IMR-90 (cell line): ENCODE data around the gene FAM53B. TPM values are rescaled to one million over a fixed set of nuclear protein-coding genes. Genes with fewer than 3 reads are reported as not detected.

ENCODE experiments used
- ATAC-seq: fragments of 200-7000 bp; cut with Tn5 transposase; 2 replicates; pipeline ENCODE4 v1.9.1; 2020; ENCODE audit warnings: low read depth, mild to moderate bottlenecking, moderate library complexity
- BruUV-seq: library from RNA; stranded (reverse); fragments of 400-500 nt; replicated peaks from 2 replicates; lab custom pipeline; 2021; lab: Mats Ljungman, UMichigan
- CTCF ChIA-PET: fragments of 300-600 bp; formaldehyde crosslinking; extraction: SDS; loops from one replicate; lab custom pipeline; 2021; ENCODE audit warnings: antibody characterized with exemption; lab: Yijun Ruan, JAX
- POLR2A ChIA-PET: fragments of 300-600 bp; sonication (Branson Sonifier 250); formaldehyde crosslinking; loops from one replicate; lab custom pipeline; 2022; ENCODE audit warnings: antibody characterized with exemption; ENCODE audit not compliant: unreplicated experiment; lab: Charles Lee
- DNase-seq: peaks from one replicate; pipeline ENCODE4 v3.0.0; 2013
- H2AFZ ChIP-seq: replicated peaks from 2 replicates; pipeline ENCODE3; 2013; ENCODE audit warnings: low read length, mild to moderate bottlenecking; ENCODE audit not compliant: poor library complexity
- H2AK5ac ChIP-seq: 2 replicates; pipeline ENCODE4 v1.6.1; 2013; ENCODE audit warnings: low read depth, low read length, inconsistent platforms
- H2AK9ac ChIP-seq: replicated peaks from 2 replicates; pipeline ENCODE3; 2013; ENCODE audit warnings: mild to moderate bottlenecking, low read depth, low read length, moderate library complexity; ENCODE audit not compliant: poor library complexity
- H2BK120ac ChIP-seq: 2 replicates; pipeline ENCODE4 v1.6.1; 2013; ENCODE audit warnings: low read depth, low read length, inconsistent platforms
- H2BK15ac ChIP-seq: 3 replicates; pipeline ENCODE4 v1.6.1; 2013; ENCODE audit warnings: low read depth, low read length, inconsistent platforms
- H2BK20ac ChIP-seq: 2 replicates; pipeline ENCODE4 v1.6.1; 2013; ENCODE audit warnings: low read depth, mild to moderate bottlenecking, inconsistent platforms, low read length, moderate library complexity
- H2BK5ac ChIP-seq: 2 replicates; pipeline ENCODE4 v1.6.1; 2013; ENCODE audit warnings: mild to moderate bottlenecking, low read depth, low read length, inconsistent platforms; ENCODE audit not compliant: poor library complexity, severe bottlenecking
- H3K14ac ChIP-seq: replicated peaks from 2 replicates; pipeline ENCODE4 v1.6.1; 2013; ENCODE audit warnings: low read depth, low read length, inconsistent platforms
- H3K18ac ChIP-seq: 2 replicates; pipeline ENCODE4 v1.6.1; 2013; ENCODE audit warnings: low read depth, low read length, control low read depth
- H3K23ac ChIP-seq: 2 replicates; pipeline ENCODE4 v1.6.1; 2013; ENCODE audit warnings: low read depth, low read length, inconsistent platforms
- H3K27ac ChIP-seq: 2 replicates; pipeline ENCODE4 v1.5.1; 2013; ENCODE audit warnings: mild to moderate bottlenecking, control low read depth, low read length; ENCODE audit not compliant: insufficient read depth
- H3K27me3 ChIP-seq: 2 replicates; pipeline ENCODE4 v1.6.1; 2013; ENCODE audit warnings: low read length; ENCODE audit not compliant: control insufficient read depth, insufficient read depth
- H3K36me3 ChIP-seq: 2 replicates; pipeline ENCODE4 v1.6.1; 2013; ENCODE audit warnings: low read length, mixed read lengths; ENCODE audit not compliant: control insufficient read depth, insufficient read depth
- H3K4ac ChIP-seq: 2 replicates; pipeline ENCODE4 v1.6.1; 2013; ENCODE audit warnings: low read depth, low read length, inconsistent platforms
- H3K4me1 ChIP-seq: 2 replicates; pipeline ENCODE4 v1.6.1; 2013; ENCODE audit warnings: low read length, mixed read lengths; ENCODE audit not compliant: control insufficient read depth, insufficient read depth
- H3K4me2 ChIP-seq: 2 replicates; pipeline ENCODE4 v1.6.1; 2013; ENCODE audit warnings: low read depth, mild to moderate bottlenecking, control low read depth, low read length, moderate library complexity
- H3K4me3 ChIP-seq: 2 replicates; pipeline ENCODE4 v1.5.1; 2013; ENCODE audit warnings: low read depth, mild to moderate bottlenecking, control low read depth, low read length, moderate library complexity; ENCODE audit not compliant: insufficient read depth
- H3K56ac ChIP-seq: 2 replicates; pipeline ENCODE4 v1.6.1; 2013; ENCODE audit warnings: low read length, inconsistent platforms; ENCODE audit not compliant: insufficient read depth; ENCODE audit errors: extremely low read depth
- H3K79me1 ChIP-seq, 2 experiments: 2 replicates each; pipeline ENCODE4 v1.6.1; 2013; ENCODE audit warnings: low read length in 2 of 2, inconsistent platforms in 1 of 2, low read depth in 1 of 2
- H3K9ac ChIP-seq: 2 replicates; pipeline ENCODE4 v1.6.1; 2013; ENCODE audit warnings: low read depth, low read length, control low read depth
- H3K9me1 ChIP-seq: 2 replicates; pipeline ENCODE4 v1.6.1; 2013; ENCODE audit warnings: low read length, inconsistent platforms; ENCODE audit not compliant: insufficient read depth
- H3K9me3 ChIP-seq: 2 replicates; pipeline ENCODE4 v1.6.1; 2013; ENCODE audit warnings: low read length; ENCODE audit not compliant: control insufficient read depth, insufficient read depth
- H4K20me1 ChIP-seq: 2 replicates; pipeline ENCODE4 v1.6.1; 2013; ENCODE audit warnings: low read length, inconsistent platforms; ENCODE audit not compliant: insufficient read depth
- H4K5ac ChIP-seq: 2 replicates; pipeline ENCODE4 v1.6.1; 2013; ENCODE audit warnings: mild to moderate bottlenecking, low read depth, low read length, control low read depth
- H4K8ac ChIP-seq, 2 experiments: 2 replicates each; pipeline ENCODE4 v1.6.1; 2013; ENCODE audit warnings: low read depth in 2 of 2, low read length in 2 of 2, control low read depth in 1 of 2, inconsistent platforms in 1 of 2
- H4K91ac ChIP-seq: 2 replicates; pipeline ENCODE4 v1.6.1; 2013; ENCODE audit warnings: low read depth, low read length, inconsistent platforms; ENCODE audit not compliant: insufficient read depth
- RAD21 ChIP-seq: IDR thresholded peaks from 2 replicates; pipeline ENCODE4 v1.6.1; 2012; ENCODE audit warnings: low read length, improper control_type of control experiment
- WGBS, 2 experiments: methylation state at CpG; one replicate each; pipeline versions ENCODE4 v1.1.5 to v1.1.7; 2013; ENCODE audit warnings: missing lambda C conversion rate in 2 of 2; ENCODE audit not compliant: insufficient read length in 1 of 2; ENCODE audit errors: extremely low coverage in 2 of 2; 5-methylcytosine and 5-hydroxymethylcytosine counted together
- dilution Hi-C: fragments of 300-500 bp; cut with HindIII; formaldehyde crosslinking; loops from one replicate; pipeline ENCODE4 v1.14.3; 2018; ENCODE audit warnings: low sequenced_read_pairs; ENCODE audit not compliant: unreplicated experiment
- in situ Hi-C: fragments of 300-500 bp; cut with MboI; formaldehyde crosslinking; loops from 3 replicates; pipeline ENCODE4 v1.14.3; 2019; ENCODE audit warnings: low sequenced_read_pairs, inconsistent platforms, mixed read lengths
- intact Hi-C: fragments of 100-400 bp; cut with micrococcal nuclease; formaldehyde crosslinking; loops from 2 replicates; pipeline ENCODE4 v1.10.0; 2022
- polyA plus RNA-seq, 3 experiments: library from polyadenylated mRNA; depleted of rRNA; stranded (reverse); fragments of >200 nt; gene quantifications; 2 replicates each; pipeline ENCODE4 v1.2.3, GENCODE V29; 2012; ENCODE audit warnings: low replicate concordance in 1 of 3
- total RNA-seq: library from RNA; depleted of rRNA; stranded (reverse); fragments of >200 nt; gene quantifications from 2 replicates; pipeline ENCODE4 v1.2.3, GENCODE V29; 2012

FAM53B gene
- total and polyA plus RNA-seq, 2 of the 4 experiments (the other 2 are of a cell fraction): 3.8 to 5.7 TPM

DNA sequence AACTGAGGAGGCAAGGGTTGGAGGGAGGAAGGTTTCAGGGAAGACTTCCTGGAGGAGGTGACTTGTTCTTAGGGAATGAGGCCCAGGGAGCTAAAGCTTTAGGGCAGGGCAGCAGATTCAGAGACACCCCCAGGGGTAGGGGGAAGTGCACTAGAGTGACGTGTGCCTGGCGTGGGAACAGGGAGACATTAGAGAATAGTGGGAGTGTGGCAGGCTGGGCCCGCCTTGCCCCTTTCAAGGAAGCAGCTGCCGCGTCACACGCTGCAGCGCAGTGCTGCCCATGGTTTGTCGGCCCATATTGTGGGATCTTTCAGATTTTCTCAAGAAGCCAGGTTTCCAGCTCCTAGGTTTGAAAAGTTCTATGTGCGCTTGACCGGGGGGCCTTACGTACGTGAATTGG, 143.2 kb downstream of the FAM53B start:
- ChIA-PET POLR2A (no interaction called here), CTCF (no interaction called here)
- DNase-seq (no peak), ATAC-seq (no peak)
- Histone ChIP-seq H3K4me2 (no peak overlapping the region), H2BK5ac (no peak overlapping the region), H3K9me3 (no peaks in the 10 kb centered on the region), H3K4me1 (no peaks in the 10 kb centered on the region), H2AK5ac (no peak overlapping the region), H3K18ac (no peak overlapping the region), H4K8ac (no peak overlapping the region), H3K79me1 (no peaks in the 10 kb centered on the region), H2AFZ (no peak overlapping the region), H3K4ac (no peak overlapping the region), H4K20me1 (no peaks in the 10 kb centered on the region), H2AK9ac (no peak overlapping the region), H3K27ac (no peak overlapping the region), H3K36me3 (no peaks in the 10 kb centered on the region), H3K23ac (no peak overlapping the region), H3K27me3 (peaks cover 4% of the 10 kb centered on the region; the same call in 1 of the 2 replicates), H3K9me1 (no peaks in the 10 kb centered on the region), H2BK20ac (no peak overlapping the region), H3K56ac (no peak overlapping the region), H4K91ac (no peak overlapping the region), H3K9ac (no peak overlapping the region), H3K14ac (no peak overlapping the region), H4K5ac (no peak overlapping the region), H2BK120ac (no peak overlapping the region), H2BK15ac (no peak overlapping the region), H3K4me3 (no peak overlapping the region)
- dilution Hi-C loops: no loop called here
- intact Hi-C loops: no loop called here
- WGBS, 2 experiments: 97% methylated on average over 5 of the region's 12 CpGs; no CpG with 5 or more reads in 1 of the 2 experiments
- in situ Hi-C loops: no loop called here
- no peak for TF ChIP-seq RAD21
- no TSS peak for BruUV-seq
